GM12878 (cell line): ENCODE data around the gene ATIC.

Experiments used
- ETV6 ChIP-seq, 2 experiments: fragments of 450-650 bp in 1 of 2; IDR thresholded peaks in 1 of 2; conservative IDR thresholded peaks in 1 of 2; 2 replicates each; pipeline ENCODE4 v1.6.1; 2014; ENCODE audit warnings: antibody characterized with exemption in 1 of 2, borderline replicate concordance in 1 of 2, low read depth in 1 of 2, mild to moderate bottlenecking in 1 of 2, moderate library complexity in 1 of 2
- PAX8 ChIP-seq: fragments of 450-650 bp; IDR thresholded peaks from 2 replicates; pipeline ENCODE4 v1.6.1; 2017; ENCODE audit warnings: mild to moderate bottlenecking, moderate library complexity
- POLR2AphosphoS5 ChIP-seq: IDR thresholded peaks from 2 replicates; pipeline ENCODE4 v1.6.1; 2011; ENCODE audit warnings: mild to moderate bottlenecking, low read length, inconsistent platforms
- RCOR1 ChIP-seq: conservative IDR thresholded peaks from 2 replicates; pipeline ENCODE4 v1.6.1; 2012; ENCODE audit warnings: low read depth, low read length, improper control_type of control experiment
- SMAD5 ChIP-seq: IDR thresholded peaks from 2 replicates; pipeline ENCODE4 v1.6.1; 2016; ENCODE audit warnings: antibody characterized with exemption, low read depth
- TAF1 ChIP-seq: IDR thresholded peaks from 2 replicates; pipeline ENCODE4 v1.6.1; 2011; ENCODE audit warnings: mild to moderate bottlenecking, low read depth, low read length, borderline replicate concordance
- TF ChIP-seq, protein P1 (sequence below), 3 experiments: IDR thresholded peaks in 2 of 3; conservative IDR thresholded peaks in 1 of 3; 2 replicates each; pipeline ENCODE4 v1.5.1; 2011; ENCODE audit warnings: low read depth in 3 of 3, low read length in 3 of 3, mild to moderate bottlenecking in 3 of 3, control low read depth in 2 of 3, moderate library complexity in 2 of 3, inconsistent platforms in 1 of 3, mixed read lengths in 1 of 3; ENCODE audit not compliant: control insufficient read depth in 2 of 3, insufficient read depth in 1 of 3; ENCODE audit errors: extremely low read depth in 1 of 3
- TF ChIP-seq, protein P2 (sequence below): IDR thresholded peaks from 2 replicates; pipeline ENCODE4 v1.6.1; 2012; ENCODE audit warnings: improper control_type of control experiment, low read depth, low read length; ENCODE audit not compliant: insufficient replicate concordance

DNA sequence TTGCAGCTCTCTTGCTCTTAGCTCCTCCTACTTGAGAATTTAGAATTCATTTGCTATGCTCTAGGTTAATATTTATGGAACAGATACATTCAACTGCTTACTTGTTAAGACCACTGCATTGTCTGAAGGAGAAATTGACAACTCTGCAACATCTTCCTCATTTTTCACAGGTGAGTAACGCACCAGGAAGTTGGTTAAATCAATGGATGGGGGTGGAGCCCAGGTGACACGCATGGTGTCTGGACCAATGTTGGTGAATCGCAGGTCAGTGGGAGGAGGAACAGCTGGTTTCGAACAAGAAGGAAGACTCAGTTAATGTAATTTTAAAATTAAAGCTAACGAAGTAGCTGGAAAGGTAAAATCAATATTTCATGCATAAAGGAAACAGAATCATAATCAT lies 79.7 kb downstream of the ATIC start:
- no peak for TF ChIP-seq POLR2AphosphoS5
- no peak for TF ChIP-seq TAF1
- TF ChIP-seq SMAD5, result no peak
- no peak for TF ChIP-seq RCOR1
- no peak for TF ChIP-seq ETV6 (conservative IDR thresholded peaks at IDR 0.05 in 1 of 2, IDR thresholded peaks at IDR 0.05 in 1 of 2; ENCODE audit: borderline replicate concordance in 1 of 2, low read depth in 1 of 2)
- TF ChIP-seq PAX8, result no peak
- TF ChIP-seq, protein P1, sequence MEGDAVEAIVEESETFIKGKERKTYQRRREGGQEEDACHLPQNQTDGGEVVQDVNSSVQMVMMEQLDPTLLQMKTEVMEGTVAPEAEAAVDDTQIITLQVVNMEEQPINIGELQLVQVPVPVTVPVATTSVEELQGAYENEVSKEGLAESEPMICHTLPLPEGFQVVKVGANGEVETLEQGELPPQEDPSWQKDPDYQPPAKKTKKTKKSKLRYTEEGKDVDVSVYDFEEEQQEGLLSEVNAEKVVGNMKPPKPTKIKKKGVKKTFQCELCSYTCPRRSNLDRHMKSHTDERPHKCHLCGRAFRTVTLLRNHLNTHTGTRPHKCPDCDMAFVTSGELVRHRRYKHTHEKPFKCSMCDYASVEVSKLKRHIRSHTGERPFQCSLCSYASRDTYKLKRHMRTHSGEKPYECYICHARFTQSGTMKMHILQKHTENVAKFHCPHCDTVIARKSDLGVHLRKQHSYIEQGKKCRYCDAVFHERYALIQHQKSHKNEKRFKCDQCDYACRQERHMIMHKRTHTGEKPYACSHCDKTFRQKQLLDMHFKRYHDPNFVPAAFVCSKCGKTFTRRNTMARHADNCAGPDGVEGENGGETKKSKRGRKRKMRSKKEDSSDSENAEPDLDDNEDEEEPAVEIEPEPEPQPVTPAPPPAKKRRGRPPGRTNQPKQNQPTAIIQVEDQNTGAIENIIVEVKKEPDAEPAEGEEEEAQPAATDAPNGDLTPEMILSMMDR (IDR thresholded peaks at IDR 0.05 in 2 of 3, conservative IDR thresholded peaks at IDR 0.05 in 1 of 3; ENCODE audit: control insufficient read depth in 2 of 3, extremely low read depth in 1 of 3, insufficient read depth in 1 of 3, low read depth in 3 of 3, low read length in 3 of 3), result no peak
- TF ChIP-seq, protein P2, sequence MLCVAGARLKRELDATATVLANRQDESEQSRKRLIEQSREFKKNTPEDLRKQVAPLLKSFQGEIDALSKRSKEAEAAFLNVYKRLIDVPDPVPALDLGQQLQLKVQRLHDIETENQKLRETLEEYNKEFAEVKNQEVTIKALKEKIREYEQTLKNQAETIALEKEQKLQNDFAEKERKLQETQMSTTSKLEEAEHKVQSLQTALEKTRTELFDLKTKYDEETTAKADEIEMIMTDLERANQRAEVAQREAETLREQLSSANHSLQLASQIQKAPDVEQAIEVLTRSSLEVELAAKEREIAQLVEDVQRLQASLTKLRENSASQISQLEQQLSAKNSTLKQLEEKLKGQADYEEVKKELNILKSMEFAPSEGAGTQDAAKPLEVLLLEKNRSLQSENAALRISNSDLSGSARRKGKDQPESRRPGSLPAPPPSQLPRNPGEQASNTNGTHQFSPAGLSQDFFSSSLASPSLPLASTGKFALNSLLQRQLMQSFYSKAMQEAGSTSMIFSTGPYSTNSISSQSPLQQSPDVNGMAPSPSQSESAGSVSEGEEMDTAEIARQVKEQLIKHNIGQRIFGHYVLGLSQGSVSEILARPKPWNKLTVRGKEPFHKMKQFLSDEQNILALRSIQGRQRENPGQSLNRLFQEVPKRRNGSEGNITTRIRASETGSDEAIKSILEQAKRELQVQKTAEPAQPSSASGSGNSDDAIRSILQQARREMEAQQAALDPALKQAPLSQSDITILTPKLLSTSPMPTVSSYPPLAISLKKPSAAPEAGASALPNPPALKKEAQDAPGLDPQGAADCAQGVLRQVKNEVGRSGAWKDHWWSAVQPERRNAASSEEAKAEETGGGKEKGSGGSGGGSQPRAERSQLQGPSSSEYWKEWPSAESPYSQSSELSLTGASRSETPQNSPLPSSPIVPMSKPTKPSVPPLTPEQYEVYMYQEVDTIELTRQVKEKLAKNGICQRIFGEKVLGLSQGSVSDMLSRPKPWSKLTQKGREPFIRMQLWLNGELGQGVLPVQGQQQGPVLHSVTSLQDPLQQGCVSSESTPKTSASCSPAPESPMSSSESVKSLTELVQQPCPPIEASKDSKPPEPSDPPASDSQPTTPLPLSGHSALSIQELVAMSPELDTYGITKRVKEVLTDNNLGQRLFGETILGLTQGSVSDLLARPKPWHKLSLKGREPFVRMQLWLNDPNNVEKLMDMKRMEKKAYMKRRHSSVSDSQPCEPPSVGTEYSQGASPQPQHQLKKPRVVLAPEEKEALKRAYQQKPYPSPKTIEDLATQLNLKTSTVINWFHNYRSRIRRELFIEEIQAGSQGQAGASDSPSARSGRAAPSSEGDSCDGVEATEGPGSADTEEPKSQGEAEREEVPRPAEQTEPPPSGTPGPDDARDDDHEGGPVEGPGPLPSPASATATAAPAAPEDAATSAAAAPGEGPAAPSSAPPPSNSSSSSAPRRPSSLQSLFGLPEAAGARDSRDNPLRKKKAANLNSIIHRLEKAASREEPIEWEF, result no peak
